Lower lobe of right lung (tissue), 2 donors: Measurements from ENCODE around the gene SLC1A2. TPM values are rescaled to one million over a fixed set of nuclear protein-coding genes. Genes with fewer than 3 reads are reported as not detected.
A peak's percentile ranks its signal among the peaks of the same experiment; 100 is the strongest.

ENCODE experiments used
- ATAC-seq, 2 donors: fragments of 200-7000 bp; cut with Tn5 transposase; one replicate each; pipeline ENCODE4 v1.9.1; 2020 to 2022; ENCODE audit warnings: mild to moderate bottlenecking in 2 of 2, moderate library complexity in 2 of 2
- DNase-seq: peaks from one replicate; pipeline ENCODE4 v3.0.0-alpha.2; 2020
- H3K27ac ChIP-seq: fragments of 200-600 bp; one replicate; pipeline ENCODE4 v1.8.0; 2022
- H3K27me3 ChIP-seq: fragments of 200-600 bp; one replicate; pipeline ENCODE4 v1.8.0; 2022; ENCODE audit warnings: low read depth
- H3K36me3 ChIP-seq: fragments of 200-600 bp; one replicate; pipeline ENCODE4 v1.8.0; 2022; ENCODE audit warnings: mild to moderate bottlenecking
- H3K4me1 ChIP-seq: fragments of 200-600 bp; one replicate; pipeline ENCODE4 v1.8.0; 2022
- H3K4me3 ChIP-seq: fragments of 200-600 bp; one replicate; pipeline ENCODE4 v1.8.0; 2022; ENCODE audit warnings: mild to moderate bottlenecking
- H3K9me3 ChIP-seq: fragments of 200-600 bp; one replicate; pipeline ENCODE4 v1.8.0; 2022
- intact Hi-C: fragments of 100-400 bp; cut with DNase I; formaldehyde crosslinking; loops from one replicate; pipeline ENCODE4 v1.11.0; 2022
- total RNA-seq: library from RNA; stranded (reverse); fragmentation: NEBNext Ultra II Directional; extraction: Animal tissue kit (Norgen Biotek cat#: 25700); gene quantifications from one replicate; pipeline ENCODE4 v1.2.1, GENCODE V29; 2021
- TF ChIP-seq, protein P1 (sequence below): fragments of 200-600 bp; IDR thresholded peaks from one replicate; pipeline ENCODE4 v1.8.0; 2022; ENCODE audit warnings: antibody characterized with exemption, mild to moderate bottlenecking
- donor health status: DM: no; HTN: yes; CAD: no; lungs with severe emphysema.

The SLC1A2 gene
- total RNA-seq, 1 donor from 2014 or later: 3.4 TPM

DNA sequence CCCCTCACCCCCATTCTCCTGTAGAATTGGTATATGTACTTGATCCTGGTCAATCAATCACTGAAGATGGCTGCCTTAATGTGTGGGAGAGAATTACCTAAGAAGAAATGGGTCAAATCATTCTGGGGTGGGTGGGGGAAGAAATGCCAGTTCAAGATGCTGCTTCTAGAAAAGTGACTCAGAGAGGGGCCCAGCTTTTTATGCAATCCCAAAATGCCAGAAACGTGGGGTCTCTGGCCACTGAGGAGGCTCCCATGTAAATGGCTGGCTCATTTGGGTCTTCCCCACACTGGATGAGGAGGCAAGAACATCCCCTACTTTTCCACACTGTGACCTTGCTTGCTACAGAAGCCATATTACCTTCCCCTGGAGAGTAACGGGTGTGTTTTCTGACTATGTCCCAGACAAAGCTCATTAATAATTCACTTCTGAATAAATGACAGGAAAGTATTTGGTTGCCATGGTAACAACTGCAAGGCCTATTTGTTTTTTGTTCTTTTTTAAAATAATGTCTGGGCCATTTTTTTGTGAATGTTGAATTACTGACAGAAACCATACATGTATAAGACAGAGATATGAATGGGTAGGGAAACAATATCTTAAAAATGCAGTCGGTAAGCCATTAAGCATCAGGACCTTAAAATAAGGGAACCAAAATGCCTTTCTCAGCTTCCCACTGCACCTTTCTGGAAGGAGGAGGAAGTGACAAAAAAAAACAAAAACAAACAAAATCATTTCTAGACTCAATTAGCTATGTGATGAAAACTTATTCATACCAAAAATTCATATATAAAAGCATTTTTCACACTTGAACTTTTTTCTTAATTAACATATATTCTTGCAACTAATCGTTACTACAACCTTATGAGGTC, 32.0 kb downstream of the SLC1A2 start:
- Histone ChIP-seq H3K36me3 (no peaks in the 10 kb centered on the region), H3K9me3 (no peaks in the 10 kb centered on the region), H3K27ac (no peak overlapping the region), H3K4me1 (peaks cover 20% of the 10 kb centered on the region), H3K4me3 (no peak overlapping the region), H3K27me3 (no peaks in the 10 kb centered on the region)
- DNase-seq (no peak), ATAC-seq (no peak)
- TF ChIP-seq, protein P1, sequence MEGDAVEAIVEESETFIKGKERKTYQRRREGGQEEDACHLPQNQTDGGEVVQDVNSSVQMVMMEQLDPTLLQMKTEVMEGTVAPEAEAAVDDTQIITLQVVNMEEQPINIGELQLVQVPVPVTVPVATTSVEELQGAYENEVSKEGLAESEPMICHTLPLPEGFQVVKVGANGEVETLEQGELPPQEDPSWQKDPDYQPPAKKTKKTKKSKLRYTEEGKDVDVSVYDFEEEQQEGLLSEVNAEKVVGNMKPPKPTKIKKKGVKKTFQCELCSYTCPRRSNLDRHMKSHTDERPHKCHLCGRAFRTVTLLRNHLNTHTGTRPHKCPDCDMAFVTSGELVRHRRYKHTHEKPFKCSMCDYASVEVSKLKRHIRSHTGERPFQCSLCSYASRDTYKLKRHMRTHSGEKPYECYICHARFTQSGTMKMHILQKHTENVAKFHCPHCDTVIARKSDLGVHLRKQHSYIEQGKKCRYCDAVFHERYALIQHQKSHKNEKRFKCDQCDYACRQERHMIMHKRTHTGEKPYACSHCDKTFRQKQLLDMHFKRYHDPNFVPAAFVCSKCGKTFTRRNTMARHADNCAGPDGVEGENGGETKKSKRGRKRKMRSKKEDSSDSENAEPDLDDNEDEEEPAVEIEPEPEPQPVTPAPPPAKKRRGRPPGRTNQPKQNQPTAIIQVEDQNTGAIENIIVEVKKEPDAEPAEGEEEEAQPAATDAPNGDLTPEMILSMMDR: peak; percentile 49
- intact Hi-C loops: loop anchor here (5.0 kb wide), 1 partner anchor 460 kb away; no protein-coding TSS in a partner anchor

GRCh38 chr11:35383953-35384352, 35.4 kb downstream of the SLC1A2 start:
- no peaks in the 10 kb centered on the region for H3K4me1 ChIP-seq
- no peaks in the 10 kb centered on the region for H3K36me3 ChIP-seq
- H3K27me3 ChIP-seq: no peaks in the 10 kb centered on the region
- H3K9me3 ChIP-seq: no peaks in the 10 kb centered on the region
- ATAC-seq: no peak
- no peak overlapping the region for H3K27ac ChIP-seq
- no peak for DNase-seq
- no peak overlapping the region for H3K4me3 ChIP-seq
- intact Hi-C loops: no loop called here
- TF ChIP-seq, protein P1: no peak

GRCh38 chr11:35381709-35382322, 37.5 kb downstream of the SLC1A2 start:
- no peak overlapping the region for H3K4me3 ChIP-seq
- H3K4me1 ChIP-seq: no peaks in the 10 kb centered on the region
- H3K36me3 ChIP-seq: no peaks in the 10 kb centered on the region
- no peaks in the 10 kb centered on the region for H3K27me3 ChIP-seq
- no peak overlapping the region for H3K27ac ChIP-seq
- ATAC-seq (no peak), DNase-seq (no peak)
- TF ChIP-seq, protein P1: no peak
- intact Hi-C loops: no loop called here
- H3K9me3 ChIP-seq: no peaks in the 10 kb centered on the region

DNA sequence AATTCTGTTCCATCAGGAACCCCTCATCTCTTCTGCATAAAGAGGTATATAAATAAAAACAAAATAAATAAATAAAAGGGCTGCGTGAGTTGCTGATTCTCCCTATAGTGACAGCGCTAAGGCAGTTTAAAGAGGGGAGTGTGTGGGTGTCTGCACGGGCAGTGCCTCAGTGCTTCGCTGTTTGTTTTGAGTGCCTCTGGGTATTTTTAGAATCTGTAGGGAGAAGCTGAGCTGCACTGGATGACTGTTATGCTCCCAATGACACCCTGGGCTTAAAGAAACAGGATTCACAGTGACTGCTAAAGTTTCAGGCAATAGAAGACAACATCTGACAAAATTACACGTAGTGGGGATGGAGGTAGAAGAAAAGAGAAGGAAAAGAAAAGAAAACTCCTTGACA, 38.8 kb downstream of the SLC1A2 start:
- DNase-seq (no peak), ATAC-seq (no peak)
- intact Hi-C loops: no loop called here
- Histone ChIP-seq H3K9me3 (no peaks in the 10 kb centered on the region), H3K4me1 (no peaks in the 10 kb centered on the region), H3K4me3 (no peak overlapping the region), H3K27ac (no peak overlapping the region), H3K27me3 (no peaks in the 10 kb centered on the region), H3K36me3 (no peaks in the 10 kb centered on the region)
- TF ChIP-seq, protein P1: no peak

DNA sequence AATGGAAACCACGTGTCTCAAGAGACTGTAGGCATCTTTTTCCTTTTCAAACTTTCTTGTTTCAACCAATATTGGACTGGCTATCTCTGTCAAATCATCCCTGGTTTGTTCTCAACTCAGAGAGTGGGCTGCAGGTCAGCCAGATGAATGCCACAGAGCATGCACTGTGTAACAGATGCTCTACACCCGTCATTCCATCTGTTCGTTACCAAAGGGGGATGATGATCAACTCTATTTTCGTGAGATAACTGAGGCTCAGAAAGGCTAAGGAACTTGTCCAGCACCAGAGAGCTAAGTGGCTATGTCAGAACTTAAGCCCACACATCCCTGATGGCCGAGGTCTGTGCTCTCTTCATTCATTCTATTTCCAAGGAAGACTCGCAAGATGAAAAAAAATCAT, 42.1 kb downstream of the SLC1A2 start:
- Histone ChIP-seq H3K36me3 (no peaks in the 10 kb centered on the region), H3K9me3 (no peaks in the 10 kb centered on the region), H3K4me3 (no peak overlapping the region), H3K27ac (no peak overlapping the region), H3K27me3 (no peaks in the 10 kb centered on the region), H3K4me1 (no peaks in the 10 kb centered on the region)
- ATAC-seq (no peak), DNase-seq (no peak)
- intact Hi-C loops: no loop called here
- TF ChIP-seq, protein P1: no peak
